IMR-90 (cell line): ENCODE data around the gene TMEM40. TPM values are rescaled to one million over a fixed set of nuclear protein-coding genes. Genes with fewer than 3 reads are reported as not detected.

ENCODE experiments used
- ATAC-seq: fragments of 200-7000 bp; cut with Tn5 transposase; 2 replicates; pipeline ENCODE4 v1.9.1; 2020; ENCODE audit warnings: low read depth, mild to moderate bottlenecking, moderate library complexity
- BruUV-seq: library from RNA; stranded (reverse); fragments of 400-500 nt; replicated peaks from 2 replicates; lab custom pipeline; 2021; lab: Mats Ljungman, UMichigan
- CTCF ChIA-PET: fragments of 300-600 bp; formaldehyde crosslinking; extraction: SDS; loops from one replicate; lab custom pipeline; 2021; ENCODE audit warnings: antibody characterized with exemption; lab: Yijun Ruan, JAX
- POLR2A ChIA-PET: fragments of 300-600 bp; sonication (Branson Sonifier 250); formaldehyde crosslinking; loops from one replicate; lab custom pipeline; 2022; ENCODE audit warnings: antibody characterized with exemption; ENCODE audit not compliant: unreplicated experiment; lab: Charles Lee
- DNase-seq: peaks from one replicate; pipeline ENCODE4 v3.0.0; 2013
- H2AFZ ChIP-seq: replicated peaks from 2 replicates; pipeline ENCODE3; 2013; ENCODE audit warnings: low read length, mild to moderate bottlenecking; ENCODE audit not compliant: poor library complexity
- H2AK5ac ChIP-seq: 2 replicates; pipeline ENCODE4 v1.6.1; 2013; ENCODE audit warnings: low read depth, low read length, inconsistent platforms
- H2AK9ac ChIP-seq: replicated peaks from 2 replicates; pipeline ENCODE3; 2013; ENCODE audit warnings: mild to moderate bottlenecking, low read depth, low read length, moderate library complexity; ENCODE audit not compliant: poor library complexity
- H2BK120ac ChIP-seq: 2 replicates; pipeline ENCODE4 v1.6.1; 2013; ENCODE audit warnings: low read depth, low read length, inconsistent platforms
- H2BK15ac ChIP-seq: 3 replicates; pipeline ENCODE4 v1.6.1; 2013; ENCODE audit warnings: low read depth, low read length, inconsistent platforms
- H2BK20ac ChIP-seq: 2 replicates; pipeline ENCODE4 v1.6.1; 2013; ENCODE audit warnings: low read depth, mild to moderate bottlenecking, inconsistent platforms, low read length, moderate library complexity
- H2BK5ac ChIP-seq: 2 replicates; pipeline ENCODE4 v1.6.1; 2013; ENCODE audit warnings: mild to moderate bottlenecking, low read depth, low read length, inconsistent platforms; ENCODE audit not compliant: poor library complexity, severe bottlenecking
- H3K14ac ChIP-seq: replicated peaks from 2 replicates; pipeline ENCODE4 v1.6.1; 2013; ENCODE audit warnings: low read depth, low read length, inconsistent platforms
- H3K18ac ChIP-seq: 2 replicates; pipeline ENCODE4 v1.6.1; 2013; ENCODE audit warnings: low read depth, low read length, control low read depth
- H3K23ac ChIP-seq: 2 replicates; pipeline ENCODE4 v1.6.1; 2013; ENCODE audit warnings: low read depth, low read length, inconsistent platforms
- H3K27ac ChIP-seq: 2 replicates; pipeline ENCODE4 v1.5.1; 2013; ENCODE audit warnings: mild to moderate bottlenecking, control low read depth, low read length; ENCODE audit not compliant: insufficient read depth
- H3K27me3 ChIP-seq: 2 replicates; pipeline ENCODE4 v1.6.1; 2013; ENCODE audit warnings: low read length; ENCODE audit not compliant: control insufficient read depth, insufficient read depth
- H3K36me3 ChIP-seq: 2 replicates; pipeline ENCODE4 v1.6.1; 2013; ENCODE audit warnings: low read length, mixed read lengths; ENCODE audit not compliant: control insufficient read depth, insufficient read depth
- H3K4ac ChIP-seq: 2 replicates; pipeline ENCODE4 v1.6.1; 2013; ENCODE audit warnings: low read depth, low read length, inconsistent platforms
- H3K4me1 ChIP-seq: 2 replicates; pipeline ENCODE4 v1.6.1; 2013; ENCODE audit warnings: low read length, mixed read lengths; ENCODE audit not compliant: control insufficient read depth, insufficient read depth
- H3K4me2 ChIP-seq: 2 replicates; pipeline ENCODE4 v1.6.1; 2013; ENCODE audit warnings: low read depth, mild to moderate bottlenecking, control low read depth, low read length, moderate library complexity
- H3K4me3 ChIP-seq: 2 replicates; pipeline ENCODE4 v1.5.1; 2013; ENCODE audit warnings: low read depth, mild to moderate bottlenecking, control low read depth, low read length, moderate library complexity; ENCODE audit not compliant: insufficient read depth
- H3K56ac ChIP-seq: 2 replicates; pipeline ENCODE4 v1.6.1; 2013; ENCODE audit warnings: low read length, inconsistent platforms; ENCODE audit not compliant: insufficient read depth; ENCODE audit errors: extremely low read depth
- H3K79me1 ChIP-seq, 2 experiments: 2 replicates each; pipeline ENCODE4 v1.6.1; 2013; ENCODE audit warnings: low read length in 2 of 2, inconsistent platforms in 1 of 2, low read depth in 1 of 2
- H3K9ac ChIP-seq: 2 replicates; pipeline ENCODE4 v1.6.1; 2013; ENCODE audit warnings: low read depth, low read length, control low read depth
- H3K9me1 ChIP-seq: 2 replicates; pipeline ENCODE4 v1.6.1; 2013; ENCODE audit warnings: low read length, inconsistent platforms; ENCODE audit not compliant: insufficient read depth
- H3K9me3 ChIP-seq: 2 replicates; pipeline ENCODE4 v1.6.1; 2013; ENCODE audit warnings: low read length; ENCODE audit not compliant: control insufficient read depth, insufficient read depth
- H4K20me1 ChIP-seq: 2 replicates; pipeline ENCODE4 v1.6.1; 2013; ENCODE audit warnings: low read length, inconsistent platforms; ENCODE audit not compliant: insufficient read depth
- H4K5ac ChIP-seq: 2 replicates; pipeline ENCODE4 v1.6.1; 2013; ENCODE audit warnings: mild to moderate bottlenecking, low read depth, low read length, control low read depth
- H4K8ac ChIP-seq, 2 experiments: 2 replicates each; pipeline ENCODE4 v1.6.1; 2013; ENCODE audit warnings: low read depth in 2 of 2, low read length in 2 of 2, control low read depth in 1 of 2, inconsistent platforms in 1 of 2
- H4K91ac ChIP-seq: 2 replicates; pipeline ENCODE4 v1.6.1; 2013; ENCODE audit warnings: low read depth, low read length, inconsistent platforms; ENCODE audit not compliant: insufficient read depth
- CEBPB ChIP-seq: IDR thresholded peaks from 2 replicates; pipeline ENCODE4 v1.6.1; 2012; ENCODE audit warnings: low read depth, low read length, improper control_type of control experiment
- MAFK ChIP-seq: IDR thresholded peaks from 2 replicates; pipeline ENCODE4 v1.6.1; 2012; ENCODE audit warnings: low read depth, low read length, improper control_type of control experiment
- MXI1 ChIP-seq: IDR thresholded peaks from 2 replicates; pipeline ENCODE4 v1.6.1; 2012; ENCODE audit warnings: low read depth, mild to moderate bottlenecking, low read length, moderate library complexity, borderline replicate concordance
- NFE2L2 ChIP-seq: fragments of 150-350 bp; IDR thresholded peaks from 2 replicates; pipeline ENCODE4 v1.6.1; 2016; ENCODE audit warnings: low read depth, mild to moderate bottlenecking, low read length
- WGBS, 2 experiments: methylation state at CpG; one replicate each; pipeline versions ENCODE4 v1.1.5 to v1.1.7; 2013; ENCODE audit warnings: missing lambda C conversion rate in 2 of 2; ENCODE audit not compliant: insufficient read length in 1 of 2; ENCODE audit errors: extremely low coverage in 2 of 2; 5-methylcytosine and 5-hydroxymethylcytosine counted together
- dilution Hi-C: fragments of 300-500 bp; cut with HindIII; formaldehyde crosslinking; loops from one replicate; pipeline ENCODE4 v1.14.3; 2018; ENCODE audit warnings: low sequenced_read_pairs; ENCODE audit not compliant: unreplicated experiment
- in situ Hi-C: fragments of 300-500 bp; cut with MboI; formaldehyde crosslinking; loops from 3 replicates; pipeline ENCODE4 v1.14.3; 2019; ENCODE audit warnings: low sequenced_read_pairs, inconsistent platforms, mixed read lengths
- intact Hi-C: fragments of 100-400 bp; cut with micrococcal nuclease; formaldehyde crosslinking; loops from 2 replicates; pipeline ENCODE4 v1.10.0; 2022
- polyA plus RNA-seq, 3 experiments: library from polyadenylated mRNA; depleted of rRNA; stranded (reverse); fragments of >200 nt; gene quantifications; 2 replicates each; pipeline ENCODE4 v1.2.3, GENCODE V29; 2012; ENCODE audit warnings: low replicate concordance in 1 of 3
- total RNA-seq: library from RNA; depleted of rRNA; stranded (reverse); fragments of >200 nt; gene quantifications from 2 replicates; pipeline ENCODE4 v1.2.3, GENCODE V29; 2012

TMEM40 gene
- total and polyA plus RNA-seq, 2 of the 4 experiments (the other 2 are of a cell fraction), result 0.27 TPM; not detected in 1

DNA sequence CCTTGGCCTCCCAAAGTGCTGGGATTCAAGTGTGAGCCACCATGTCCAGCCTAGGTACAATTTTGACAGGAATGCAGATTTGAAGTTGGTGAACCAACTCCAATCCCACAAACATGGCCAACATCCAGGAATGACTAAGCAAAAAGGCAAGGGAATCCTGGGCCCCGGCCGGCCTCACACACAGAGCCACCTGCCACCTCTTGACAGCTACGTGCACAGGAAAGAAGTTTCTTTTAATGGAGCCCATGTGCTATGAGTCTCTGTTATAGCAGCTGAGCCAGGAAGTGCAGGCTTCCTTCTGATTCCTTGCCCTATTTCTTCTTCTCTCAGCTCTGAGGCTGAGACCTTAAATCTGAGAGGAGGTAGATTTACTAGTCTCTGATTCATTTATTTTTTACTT is 8.8 kb downstream of the TMEM40 start:
- Histone ChIP-seq H3K9ac (no peak overlapping the region), H4K20me1 (no peaks in the 10 kb centered on the region), H3K56ac (0 out of 2 replicates have a peak overlapping the region, but pooled peaks have one; percentile 24), H2BK15ac (peak overlapping the region; percentile 80; the same call in 2 of the 3 replicates), H3K9me3 (no peaks in the 10 kb centered on the region), H3K27me3 (peaks cover 3% of the 10 kb centered on the region; the same call in 1 of the 2 replicates), H3K18ac (peak overlapping the region; percentile 28; the same call in 1 of the 2 replicates), H4K5ac (0 out of 2 replicates have a peak overlapping the region, but pooled peaks have one; percentile 25), H4K91ac (peak overlapping the region; percentile 58), H2BK120ac (peak overlapping the region; percentile 81; the same call in 1 of the 2 replicates), H3K79me1 (no peaks in the 10 kb centered on the region), H3K4me2 (no peak overlapping the region), H2AK9ac (peak overlapping the region; percentile 62), H2BK20ac (peak overlapping the region; percentile 23), H3K4me3 (no peak overlapping the region), H3K4me1 (peaks cover 9% of the 10 kb centered on the region), H3K9me1 (peaks cover 10% of the 10 kb centered on the region), H3K27ac (peak overlapping the region; percentile 57; the same call in 1 of the 2 replicates), H3K36me3 (no peaks in the 10 kb centered on the region), H3K14ac (0 out of 2 replicates have a peak overlapping the region, but pooled peaks have one; percentile 5), H3K23ac (no peak overlapping the region), H2AFZ (peak overlapping the region; percentile 77), H3K4ac (peak overlapping the region; percentile 17), H2AK5ac (peak overlapping the region; percentile 77), H4K8ac (peak overlapping the region; percentile 10 to 28; a peak in 1 of 4 replicates), H2BK5ac (peak overlapping the region; percentile 73)
- POLR2A ChIA-PET, result interaction anchor here (0.5 kb wide), 1 partner anchor 272 kb away, joined by 4 read pairs; no protein-coding TSS in a partner anchor
- dilution Hi-C loops, result no loop called here
- intact Hi-C loops, result no loop called here
- WGBS, 2 experiments, result no CpG with 5 or more reads among the region's 3 CpGs
- DNase-seq (peak; percentile 86), ATAC-seq (peak; percentile 69)
- BruUV-seq, result no TSS peak
- TF ChIP-seq NFE2L2 (peak; percentile 97), CEBPB (no peak), MAFK (peak; percentile 70), MXI1 (0 out of 2 replicates have a peak, but pooled peaks have one; percentile 3)
- CTCF ChIA-PET, result no interaction called here
- in situ Hi-C loops, result no loop called here
